Nasal cavity respiratory epithelium epithelial cell of viscerocranial mucosa (primary cell): ENCODE results near the gene TYW3. TPM values are rescaled to one million over a fixed set of nuclear protein-coding genes. Genes with fewer than 3 reads are reported as not detected.

ENCODE experiments used
- total RNA-seq: library from RNA; depleted of rRNA; stranded (reverse); fragments of >200 nt; gene quantifications from 2 replicates; pipeline ENCODE4 v1.2.3, GENCODE V29; 2014

Gene TYW3, protein sequence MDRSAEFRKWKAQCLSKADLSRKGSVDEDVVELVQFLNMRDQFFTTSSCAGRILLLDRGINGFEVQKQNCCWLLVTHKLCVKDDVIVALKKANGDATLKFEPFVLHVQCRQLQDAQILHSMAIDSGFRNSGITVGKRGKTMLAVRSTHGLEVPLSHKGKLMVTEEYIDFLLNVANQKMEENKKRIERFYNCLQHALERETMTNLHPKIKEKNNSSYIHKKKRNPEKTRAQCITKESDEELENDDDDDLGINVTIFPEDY
- 9.6 and 17.6 TPM in 2 replicates for total RNA-seq

GRCh38 chr1:74732960-74733603 lies at the start of gene TYW3, which contains the start of gene CRYZ:
TYW3 (plus strand) TSS chr1:74733152; CDS start chr1:74733245, 93 bp downstream.
CRYZ (minus strand) TSS chr1:74733050; CDS start chr1:74724821, 8,229 bp downstream.

Other genes starting within 250 kb of the TYW3 start
- not detected in 2 replicates for gene LRRC53, start 220.5 kb upstream of the TYW3 start, total RNA-seq
- not detected in 2 replicates for gene ERICH3, start 59.4 kb upstream of the TYW3 start, total RNA-seq
- gene CRYZ, start 102 bp upstream of the TYW3 start, total RNA-seq, result 26.3 and 26.9 TPM in 2 replicates